Ishikawa (cell line): ENCODE data around the gene AMPH.

ENCODE experiments used
- CEBPB ChIP-seq: IDR thresholded peaks from 2 replicates; pipeline ENCODE4 v1.6.1; 2012
- CREB1 ChIP-seq: IDR thresholded peaks from 2 replicates; pipeline ENCODE4 v1.6.1; 2012; ENCODE audit warnings: low read depth
- EGR1 ChIP-seq: IDR thresholded peaks from 2 replicates; pipeline ENCODE4 v1.6.1; 2012
- EP300 ChIP-seq: IDR thresholded peaks from 2 replicates; pipeline ENCODE4 v1.6.1; 2012; ENCODE audit warnings: borderline replicate concordance
- FOXM1 ChIP-seq: IDR thresholded peaks from 2 replicates; pipeline ENCODE4 v1.6.1; 2012; ENCODE audit warnings: low read depth, borderline replicate concordance
- NFIC ChIP-seq: IDR thresholded peaks from 2 replicates; pipeline ENCODE4 v1.6.1; 2012
- RAD21 ChIP-seq: IDR thresholded peaks from 2 replicates; pipeline ENCODE4 v1.6.1; 2012; ENCODE audit warnings: low read depth
- TAF1 ChIP-seq: IDR thresholded peaks from 2 replicates; pipeline ENCODE4 v1.6.1; 2012; ENCODE audit warnings: low read depth, mild to moderate bottlenecking
- TCF12 ChIP-seq: IDR thresholded peaks from 2 replicates; pipeline ENCODE4 v1.6.1; 2012; ENCODE audit warnings: low read depth
- TEAD4 ChIP-seq: IDR thresholded peaks from 2 replicates; pipeline ENCODE4 v1.6.1; 2012
- YY1 ChIP-seq: IDR thresholded peaks from 2 replicates; pipeline ENCODE4 v1.6.1; 2012; ENCODE audit warnings: low read depth
- ZBTB7A ChIP-seq: IDR thresholded peaks from 2 replicates; pipeline ENCODE4 v1.6.1; 2012; ENCODE audit warnings: low read depth
- TF ChIP-seq, protein P1 (sequence below): IDR thresholded peaks from 2 replicates; pipeline ENCODE4 v1.6.1; 2012
- TF ChIP-seq, protein P2 (sequence below): IDR thresholded peaks from 2 replicates; pipeline ENCODE4 v1.6.1; 2012
- TF ChIP-seq, protein P3 (sequence below): IDR thresholded peaks from 2 replicates; pipeline ENCODE4 v1.6.1; 2012; ENCODE audit warnings: low read depth, mild to moderate bottlenecking

AMPH gene

DNA sequence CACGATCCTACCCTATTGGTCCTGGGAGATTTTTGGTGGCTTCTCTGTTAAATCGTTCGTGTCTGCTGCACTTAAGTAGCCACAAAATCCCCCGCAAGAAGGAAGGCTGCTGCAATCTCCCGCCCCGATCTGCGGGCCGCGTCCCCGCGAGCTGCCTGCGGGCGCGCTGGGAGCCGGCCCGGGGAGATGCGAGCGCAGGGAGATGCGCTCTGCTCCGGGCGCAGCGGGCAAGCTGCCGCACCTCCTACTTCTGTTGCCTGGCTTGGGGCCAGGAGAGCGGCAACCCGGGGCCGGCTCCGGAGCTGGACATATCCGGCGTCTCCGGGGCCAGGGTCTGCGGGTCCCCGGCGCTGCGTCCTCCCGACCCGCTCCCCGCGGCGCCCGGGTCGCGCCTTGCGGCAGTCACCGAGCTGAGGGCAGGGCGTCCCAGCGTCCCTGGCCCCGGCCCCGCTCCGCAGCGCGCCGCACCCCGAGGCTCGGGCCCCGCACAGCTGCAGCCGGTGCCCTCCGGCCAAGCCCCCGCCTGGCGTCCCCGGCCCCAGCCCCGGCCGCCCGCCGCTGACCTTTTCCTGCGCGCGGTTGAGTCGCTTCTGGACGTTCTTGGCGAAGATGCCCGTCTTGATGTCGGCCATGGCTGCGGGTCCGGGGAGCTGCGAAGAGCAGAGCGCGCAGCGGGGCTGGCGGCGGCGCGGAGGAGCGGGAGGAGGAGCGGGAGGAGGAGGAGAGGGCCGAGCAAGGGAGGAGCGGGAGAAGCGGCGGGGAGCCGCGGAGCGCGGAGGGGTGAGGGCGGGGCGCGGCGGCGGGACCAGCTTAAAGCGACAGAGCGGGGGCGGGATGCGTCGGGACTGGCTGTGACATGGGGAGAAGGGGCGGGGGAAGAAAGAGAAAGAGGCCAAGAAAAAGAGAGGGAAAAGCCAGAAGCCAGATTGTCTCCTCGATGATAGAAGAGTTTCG, at the start of gene AMPH:
Gene AMPH (minus strand): TSS at position 654 of the 954 bp plus-strand sequence. CDS start 22 bp downstream, at position 632.
- no peak for TF ChIP-seq RAD21
- TF ChIP-seq, protein P1, sequence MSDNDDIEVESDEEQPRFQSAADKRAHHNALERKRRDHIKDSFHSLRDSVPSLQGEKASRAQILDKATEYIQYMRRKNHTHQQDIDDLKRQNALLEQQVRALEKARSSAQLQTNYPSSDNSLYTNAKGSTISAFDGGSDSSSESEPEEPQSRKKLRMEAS = peak; percentile 56
- peak; percentile 59; the same call in 1 of the 2 replicates for TF ChIP-seq YY1
- no peak for TF ChIP-seq NFIC
- TF ChIP-seq TAF1 = no peak
- peak; percentile 59 for TF ChIP-seq EGR1
- TF ChIP-seq CREB1 = no peak

DNA sequence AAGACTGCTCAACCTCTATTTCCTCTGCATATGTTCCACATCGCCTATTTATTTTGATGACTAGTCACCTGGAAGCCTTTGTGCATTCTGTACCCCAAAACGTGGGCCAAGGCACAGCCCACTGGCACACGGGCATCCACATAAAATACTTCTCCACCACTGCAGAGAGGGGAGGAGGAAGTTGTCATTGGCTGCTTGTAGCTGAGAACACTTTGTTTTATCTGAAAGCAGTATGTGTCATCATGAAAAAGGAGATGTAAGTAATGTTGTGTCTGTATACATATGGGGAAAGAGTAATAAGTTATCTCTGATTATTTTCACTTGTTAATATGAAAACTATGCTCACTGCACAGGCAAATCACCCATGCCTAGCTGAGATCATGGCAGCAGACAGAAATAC, 48.2 kb upstream of the AMPH start:
- no peak for TF ChIP-seq FOXM1
- TF ChIP-seq ZBTB7A = no peak
- no peak for TF ChIP-seq NFIC
- TF ChIP-seq CEBPB = no peak
- TF ChIP-seq TCF12 = no peak
- TF ChIP-seq CREB1 = no peak
- TF ChIP-seq YY1 = no peak
- no peak for TF ChIP-seq EP300
- TF ChIP-seq, protein P2, sequence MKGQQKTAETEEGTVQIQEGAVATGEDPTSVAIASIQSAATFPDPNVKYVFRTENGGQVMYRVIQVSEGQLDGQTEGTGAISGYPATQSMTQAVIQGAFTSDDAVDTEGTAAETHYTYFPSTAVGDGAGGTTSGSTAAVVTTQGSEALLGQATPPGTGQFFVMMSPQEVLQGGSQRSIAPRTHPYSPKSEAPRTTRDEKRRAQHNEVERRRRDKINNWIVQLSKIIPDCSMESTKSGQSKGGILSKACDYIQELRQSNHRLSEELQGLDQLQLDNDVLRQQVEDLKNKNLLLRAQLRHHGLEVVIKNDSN = no peak
- TF ChIP-seq, protein P3, sequence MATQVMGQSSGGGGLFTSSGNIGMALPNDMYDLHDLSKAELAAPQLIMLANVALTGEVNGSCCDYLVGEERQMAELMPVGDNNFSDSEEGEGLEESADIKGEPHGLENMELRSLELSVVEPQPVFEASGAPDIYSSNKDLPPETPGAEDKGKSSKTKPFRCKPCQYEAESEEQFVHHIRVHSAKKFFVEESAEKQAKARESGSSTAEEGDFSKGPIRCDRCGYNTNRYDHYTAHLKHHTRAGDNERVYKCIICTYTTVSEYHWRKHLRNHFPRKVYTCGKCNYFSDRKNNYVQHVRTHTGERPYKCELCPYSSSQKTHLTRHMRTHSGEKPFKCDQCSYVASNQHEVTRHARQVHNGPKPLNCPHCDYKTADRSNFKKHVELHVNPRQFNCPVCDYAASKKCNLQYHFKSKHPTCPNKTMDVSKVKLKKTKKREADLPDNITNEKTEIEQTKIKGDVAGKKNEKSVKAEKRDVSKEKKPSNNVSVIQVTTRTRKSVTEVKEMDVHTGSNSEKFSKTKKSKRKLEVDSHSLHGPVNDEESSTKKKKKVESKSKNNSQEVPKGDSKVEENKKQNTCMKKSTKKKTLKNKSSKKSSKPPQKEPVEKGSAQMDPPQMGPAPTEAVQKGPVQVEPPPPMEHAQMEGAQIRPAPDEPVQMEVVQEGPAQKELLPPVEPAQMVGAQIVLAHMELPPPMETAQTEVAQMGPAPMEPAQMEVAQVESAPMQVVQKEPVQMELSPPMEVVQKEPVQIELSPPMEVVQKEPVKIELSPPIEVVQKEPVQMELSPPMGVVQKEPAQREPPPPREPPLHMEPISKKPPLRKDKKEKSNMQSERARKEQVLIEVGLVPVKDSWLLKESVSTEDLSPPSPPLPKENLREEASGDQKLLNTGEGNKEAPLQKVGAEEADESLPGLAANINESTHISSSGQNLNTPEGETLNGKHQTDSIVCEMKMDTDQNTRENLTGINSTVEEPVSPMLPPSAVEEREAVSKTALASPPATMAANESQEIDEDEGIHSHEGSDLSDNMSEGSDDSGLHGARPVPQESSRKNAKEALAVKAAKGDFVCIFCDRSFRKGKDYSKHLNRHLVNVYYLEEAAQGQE = no peak
- TF ChIP-seq, protein P1 = no peak
- TF ChIP-seq RAD21 = no peak
- no peak for TF ChIP-seq TEAD4
- no peak for TF ChIP-seq TAF1
- TF ChIP-seq EGR1 = no peak

DNA sequence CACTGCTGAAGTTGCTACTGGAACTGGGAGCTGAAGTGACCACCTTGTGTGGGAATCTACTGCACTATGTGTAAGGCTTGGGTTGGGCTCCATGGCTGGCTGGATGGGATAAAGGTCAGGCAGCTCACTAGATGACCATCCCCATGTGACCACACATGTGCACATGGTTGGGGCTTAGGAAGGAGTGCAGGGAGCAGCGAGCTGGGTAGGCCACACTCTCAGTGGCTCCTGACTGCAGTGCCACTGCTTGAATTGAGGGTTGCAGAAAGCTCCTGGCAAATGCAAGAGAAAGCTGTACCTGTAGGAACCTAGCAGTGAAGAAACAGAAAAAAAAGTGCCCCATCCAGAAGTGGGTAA, 47.5 kb upstream of the AMPH start:
- no peak for TF ChIP-seq EP300
- TF ChIP-seq, protein P3 = no peak
- no peak for TF ChIP-seq YY1
- TF ChIP-seq FOXM1 = no peak
- TF ChIP-seq CEBPB = no peak
- no peak for TF ChIP-seq NFIC
- TF ChIP-seq, protein P2 = no peak
- TF ChIP-seq CREB1 = no peak
- TF ChIP-seq TEAD4 = no peak
- no peak for TF ChIP-seq TCF12
- TF ChIP-seq, protein P1 = no peak
- no peak for TF ChIP-seq ZBTB7A
- TF ChIP-seq EGR1 = no peak

DNA sequence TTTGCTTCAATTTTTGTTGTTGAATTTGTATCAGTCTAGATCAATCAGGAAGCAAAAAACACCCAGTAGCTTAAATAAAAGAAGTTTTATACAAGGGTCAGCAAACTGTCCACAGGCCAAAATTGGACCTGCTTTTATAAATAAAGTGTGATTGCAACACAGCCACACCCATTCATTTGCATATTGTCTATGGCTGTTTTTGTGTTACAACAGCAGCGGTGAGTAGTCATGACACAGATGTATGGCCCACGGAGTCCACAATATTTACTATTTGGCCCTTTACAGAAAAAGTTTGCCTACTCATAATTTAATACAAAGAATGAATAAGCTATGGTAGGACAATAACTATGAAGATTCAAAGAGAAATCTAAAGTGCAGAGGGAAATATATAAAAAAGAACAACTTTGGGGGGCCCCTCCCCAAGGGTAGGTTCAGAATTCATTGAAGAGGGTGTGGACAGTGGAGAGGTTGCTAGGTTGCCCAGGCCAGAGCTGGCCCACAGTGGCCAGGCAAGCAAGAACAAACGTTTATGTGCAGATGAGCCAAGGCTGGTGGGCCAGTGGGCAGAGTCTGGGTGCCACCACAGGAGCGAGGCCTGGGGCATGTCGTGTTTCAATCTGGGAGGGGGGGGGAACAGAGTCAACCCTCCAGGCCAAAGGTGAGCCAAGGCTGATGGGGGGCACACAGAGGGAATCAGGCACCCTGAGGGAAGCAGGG, 47.0 kb upstream of the AMPH start:
- TF ChIP-seq RAD21 (no peak), TAF1 (no peak), YY1 (no peak), CEBPB (no peak), ZBTB7A (no peak), TEAD4 (no peak), EP300 (no peak), CREB1 (no peak), FOXM1 (no peak), NFIC (no peak), EGR1 (no peak)
- TF ChIP-seq, protein P3 = no peak
- TF ChIP-seq, protein P1 = no peak
- TF ChIP-seq, protein P2 = no peak
